Measurements from ENCODE around the gene KATNA1.

The KATNA1 gene

GRCh38 chr6:149563928-149564325, 84.6 kb downstream of the KATNA1 start:
- H3K27ac ChIP-seq: no peak overlapping the region
- no peak for DNase-seq (ENCODE audit: low read depth, low spot score)
- H3K9ac ChIP-seq (ENCODE audit: insufficient read length): no peak overlapping the region
- no peak overlapping the region for H3K4me3 ChIP-seq
- TF ChIP-seq FOXP2 (optimal IDR thresholded peaks at IDR 0.05; ENCODE audit: control extremely low read depth, extremely low read length, insufficient read depth) (no peak), EZH2 (IDR thresholded peaks at IDR 0.05) (no peak), POLR2AphosphoS5 (IDR thresholded peaks at IDR 0.05; ENCODE audit: borderline replicate concordance, low read depth, low read length) (no peak)
- H3K9me3 ChIP-seq (ENCODE audit: low read depth, low read length): no peaks in the 10 kb centered on the region
- H3K36me3 ChIP-seq (ENCODE audit: insufficient read depth, low read length): no peaks in the 10 kb centered on the region

- Histone ChIP-seq H3K9me3 (ENCODE audit: low read depth, low read length) (no peaks in the 10 kb centered on the region), H3K9ac (ENCODE audit: insufficient read length) (no peak overlapping the region), H3K36me3 (ENCODE audit: insufficient read depth, low read length) (no peaks in the 10 kb centered on the region), H3K4me3 (no peak overlapping the region), H3K27ac (no peak overlapping the region)
- no peak for TF ChIP-seq FOXP2 (optimal IDR thresholded peaks at IDR 0.05; ENCODE audit: control extremely low read depth, extremely low read length, insufficient read depth)
- TF ChIP-seq POLR2AphosphoS5 (IDR thresholded peaks at IDR 0.05; ENCODE audit: borderline replicate concordance, low read depth, low read length): no peak
- TF ChIP-seq EZH2 (IDR thresholded peaks at IDR 0.05): no peak
- DNase-seq (ENCODE audit: low read depth, low spot score): no peak
Observed at GRCh38 chr6:149563203-149563927, 85.1 kb downstream of the KATNA1 start.

GRCh38 chr6:149560736-149561135, 87.8 kb downstream of the KATNA1 start:
- Histone ChIP-seq H3K27ac (no peak overlapping the region), H3K9me3 (ENCODE audit: low read depth, low read length) (no peaks in the 10 kb centered on the region), H3K9ac (ENCODE audit: insufficient read length) (no peak overlapping the region), H3K36me3 (ENCODE audit: insufficient read depth, low read length) (no peaks in the 10 kb centered on the region), H3K4me3 (no peak overlapping the region)
- no peak for DNase-seq (ENCODE audit: low read depth, low spot score)
- TF ChIP-seq POLR2AphosphoS5 (IDR thresholded peaks at IDR 0.05; ENCODE audit: borderline replicate concordance, low read depth, low read length) (no peak), EZH2 (IDR thresholded peaks at IDR 0.05) (no peak), FOXP2 (optimal IDR thresholded peaks at IDR 0.05; ENCODE audit: control extremely low read depth, extremely low read length, insufficient read depth) (no peak)

- no peak for TF ChIP-seq POLR2AphosphoS5 (IDR thresholded peaks at IDR 0.05; ENCODE audit: borderline replicate concordance, low read depth, low read length)
- TF ChIP-seq EZH2 (IDR thresholded peaks at IDR 0.05): no peak
- TF ChIP-seq FOXP2 (optimal IDR thresholded peaks at IDR 0.05; ENCODE audit: control extremely low read depth, extremely low read length, insufficient read depth): no peak
- no peak overlapping the region for H3K9ac ChIP-seq (ENCODE audit: insufficient read length)
Observed at GRCh38 chr6:149559389-149559788, 89.1 kb downstream of the KATNA1 start.

GRCh38 chr6:149558029-149558428, 90.5 kb downstream of the KATNA1 start:
- Histone ChIP-seq H3K36me3 (ENCODE audit: insufficient read depth, low read length) (no peaks in the 10 kb centered on the region), H3K9ac (ENCODE audit: insufficient read length) (no peak overlapping the region), H3K4me3 (no peak overlapping the region), H3K9me3 (ENCODE audit: low read depth, low read length) (no peaks in the 10 kb centered on the region), H3K27ac (no peak overlapping the region)
- no peak for DNase-seq (ENCODE audit: low read depth, low spot score)
- TF ChIP-seq POLR2AphosphoS5 (IDR thresholded peaks at IDR 0.05; ENCODE audit: borderline replicate concordance, low read depth, low read length) (no peak), FOXP2 (optimal IDR thresholded peaks at IDR 0.05; ENCODE audit: control extremely low read depth, extremely low read length, insufficient read depth) (no peak), EZH2 (IDR thresholded peaks at IDR 0.05) (no peak)

More at GRCh38 chr6:149559389-149559788, 89.1 kb downstream of the KATNA1 start:
- Histone ChIP-seq H3K9me3 (ENCODE audit: low read depth, low read length) (no peaks in the 10 kb centered on the region), H3K4me3 (no peak overlapping the region), H3K27ac (no peak overlapping the region), H3K36me3 (ENCODE audit: insufficient read depth, low read length) (no peaks in the 10 kb centered on the region)
- DNase-seq (ENCODE audit: low read depth, low spot score): no peak

GRCh38 chr6:149551920-149552319, 96.6 kb downstream of the KATNA1 start:
- H3K4me3 ChIP-seq: no peak overlapping the region
- no peaks in the 10 kb centered on the region for H3K36me3 ChIP-seq (ENCODE audit: insufficient read depth, low read length)
- no peak overlapping the region for H3K27ac ChIP-seq
- no peak overlapping the region for H3K9ac ChIP-seq (ENCODE audit: insufficient read length)
- no peaks in the 10 kb centered on the region for H3K9me3 ChIP-seq (ENCODE audit: low read depth, low read length)
- no peak for DNase-seq (ENCODE audit: low read depth, low spot score)
- TF ChIP-seq FOXP2 (optimal IDR thresholded peaks at IDR 0.05; ENCODE audit: control extremely low read depth, extremely low read length, insufficient read depth): no peak
- TF ChIP-seq POLR2AphosphoS5 (IDR thresholded peaks at IDR 0.05; ENCODE audit: borderline replicate concordance, low read depth, low read length): no peak
- no peak for TF ChIP-seq EZH2 (IDR thresholded peaks at IDR 0.05)

- no peak for TF ChIP-seq EZH2 (IDR thresholded peaks at IDR 0.05)
- TF ChIP-seq FOXP2 (optimal IDR thresholded peaks at IDR 0.05; ENCODE audit: control extremely low read depth, extremely low read length, insufficient read depth): no peak
- peak; percentile 93 for TF ChIP-seq POLR2AphosphoS5 (IDR thresholded peaks at IDR 0.05; ENCODE audit: borderline replicate concordance, low read depth, low read length)
- peak; percentile 52 for DNase-seq (ENCODE audit: low read depth, low spot score)
- H3K27ac ChIP-seq: peak within 1 kb of the TSS; percentile 92
Observed at GRCh38 chr6:149545754-149546471, 102.6 kb downstream of the KATNA1 start, which contains the start of gene PPIL4. Gene PPIL4 (minus strand): TSS chr6:149546043. CDS start chr6:149546005, 38 bp downstream.

GRCh38 chr6:149545258-149545753, 103.2 kb downstream of the KATNA1 start:
- Histone ChIP-seq H3K9me3 (ENCODE audit: low read depth, low read length) (no peaks in the 10 kb centered on the region), H3K9ac (ENCODE audit: insufficient read length) (peak overlapping the region; percentile 87), H3K36me3 (ENCODE audit: insufficient read depth, low read length) (peaks cover 7% of the 10 kb centered on the region), H3K27ac (peak overlapping the region; percentile 86), H3K4me3 (peak overlapping the region; percentile 80)
- no peak for TF ChIP-seq EZH2 (IDR thresholded peaks at IDR 0.05)
- TF ChIP-seq FOXP2 (optimal IDR thresholded peaks at IDR 0.05; ENCODE audit: control extremely low read depth, extremely low read length, insufficient read depth): no peak
- TF ChIP-seq POLR2AphosphoS5 (IDR thresholded peaks at IDR 0.05; ENCODE audit: borderline replicate concordance, low read depth, low read length): no peak
- DNase-seq (ENCODE audit: low read depth, low spot score): no peak

More at GRCh38 chr6:149545754-149546471, 102.6 kb downstream of the KATNA1 start, which contains the start of gene PPIL4:
- no peaks in the 10 kb centered on the region for H3K9me3 ChIP-seq (ENCODE audit: low read depth, low read length)
- peaks cover 3% of the 10 kb centered on the region for H3K36me3 ChIP-seq (ENCODE audit: insufficient read depth, low read length)
- H3K4me3 ChIP-seq: peak within 1 kb of the TSS; percentile 80
- peak within 1 kb of the TSS; percentile 87 for H3K9ac ChIP-seq (ENCODE audit: insufficient read length)
